Heart left ventricle (tissue), 13 donors: ENCODE results near the gene KANSL3.

Experiments used
- CTCF ChIP-seq, 12 donors: fragments of 200-600 bp; sonication (generic) in 4 of 12; IDR thresholded peaks; one replicate each; pipeline versions ENCODE4 v1.5.0 to v1.8.0; 2018 to 2022; ENCODE audit warnings: antibody characterized with exemption in 12 of 12, mild to moderate bottlenecking in 5 of 12
- POLR2A ChIP-seq, 2 donors: fragments of 450-650 bp; IDR thresholded peaks; one replicate each; pipeline ENCODE4 v1.6.1; 2017; ENCODE audit warnings: antibody characterized with exemption in 2 of 2, mild to moderate bottlenecking in 2 of 2, moderate library complexity in 2 of 2
- donor health status: ischemic (EF 13 %, LVEDD 7.1; RV severe dilation, severe dysfunction).
- donor health status: DM: no; HTN: yes; CAD: no.
- donor health status: DM: no; HTN: no; CAD: no.
- donor health status: ischemic (EF 25% LVEDD 6.9; RV normal size, moderate dysfunction).
- donor health status: ischemic (EF 25% LVEDD 5.7; RV mildly dilated, moderate dysfunction).
- donor health status: ischemic (EF 35%, LVEDD 5.7; RV mildly dilated, moderate dysfunction).
- donor health status: nonischemic (EF 11% LVEDD 7.7; RV severe dilation, severe dysfunction).
- donor health status: DM: yes; HTN: yes; CAD: no.
- donor health status: PGD.
- donor health status: ischemic (EF 29% LVEDD 5.4; RV normal size, mild dysfunction).
- donor health status: nonischemic (EF 23%, LVEDD 6.1; RV moderate dilation, normal function).

GRCh38 chr2:96687266-96687665 lies 49.2 kb upstream of the KANSL3 start:
- TF ChIP-seq CTCF (IDR thresholded peaks at IDR 0.05) (no peak), POLR2A (IDR thresholded peaks at IDR 0.05) (no peak)
